CD4-positive, alpha-beta T cell treated with Interleukin-17A for 4 hours (primary cell): ENCODE results near the gene DCTD.

ENCODE experiments used
- DNase-seq: peaks from one replicate; pipeline ENCODE4 v3.0.0-alpha.2; 2020; ENCODE audit warnings: mixed read lengths

DCTD gene

DNA sequence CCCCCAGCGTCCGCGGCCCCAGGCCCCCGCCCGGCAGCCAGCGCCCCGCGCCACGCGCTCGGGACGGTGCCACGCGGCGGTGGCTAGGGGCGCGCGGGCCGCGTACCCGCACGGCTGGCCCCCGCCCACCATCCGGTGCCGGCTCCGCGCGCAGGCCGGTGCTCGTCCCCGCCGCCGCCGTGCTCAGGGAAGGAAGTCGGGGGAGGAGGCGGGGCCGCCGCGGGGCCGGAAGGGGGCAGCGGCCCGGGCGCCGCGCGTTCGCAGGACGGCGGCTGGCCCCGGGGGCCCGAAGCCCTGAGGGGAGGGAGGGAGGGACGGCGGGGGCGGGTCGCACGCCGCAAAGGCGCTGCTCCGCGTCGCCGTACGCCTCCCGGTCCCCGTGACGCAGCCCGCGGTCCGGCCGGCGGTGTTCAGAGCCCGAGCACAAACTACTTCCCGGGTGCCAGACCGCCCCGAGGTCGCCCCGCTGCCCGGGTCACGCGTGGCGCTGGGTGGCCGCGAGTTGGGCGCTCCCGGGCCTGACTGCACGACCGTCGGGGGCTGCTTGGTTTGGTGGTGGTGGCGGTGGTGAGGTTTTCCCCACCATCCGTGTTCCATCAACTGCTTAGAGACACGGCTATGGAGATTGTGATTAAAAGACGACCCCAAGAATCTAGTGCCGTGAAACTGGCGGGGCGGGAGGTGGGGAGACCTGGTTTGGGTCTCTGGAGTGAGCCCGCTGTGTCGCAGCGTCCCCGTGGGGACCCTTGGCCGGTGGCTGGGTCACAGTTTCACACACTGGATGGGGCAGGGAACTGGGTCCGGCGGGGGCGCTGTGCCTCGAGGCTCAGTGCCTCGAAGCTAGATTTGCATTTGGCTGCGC lies at the start of gene DCTD:
Gene DCTD (minus strand): TSS at position 205 of the 862 bp plus-strand sequence. CDS start 1,818 bp downstream, outside the sequence.
- DNase-seq = peak; percentile 87

DNA sequence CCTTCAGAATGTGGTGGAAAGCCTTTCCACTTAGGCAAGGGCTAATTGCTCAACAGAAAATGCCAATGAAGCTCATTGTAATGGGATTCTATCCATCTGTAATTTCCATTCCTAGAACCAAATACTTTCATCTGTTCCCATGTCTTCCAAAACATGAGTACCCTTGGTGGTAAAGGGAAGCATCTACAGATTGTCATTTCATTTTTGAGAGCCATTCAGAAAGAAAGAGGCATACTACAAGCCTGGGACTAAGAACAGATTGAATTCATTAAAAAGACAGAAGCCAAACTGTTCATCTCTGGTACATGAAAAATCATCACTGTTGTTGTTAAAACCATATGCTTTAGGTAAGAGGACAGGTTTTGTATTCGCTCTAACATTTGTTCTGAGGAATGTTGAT lies 43.6 kb upstream of the DCTD start:
- DNase-seq = no peak

DNA sequence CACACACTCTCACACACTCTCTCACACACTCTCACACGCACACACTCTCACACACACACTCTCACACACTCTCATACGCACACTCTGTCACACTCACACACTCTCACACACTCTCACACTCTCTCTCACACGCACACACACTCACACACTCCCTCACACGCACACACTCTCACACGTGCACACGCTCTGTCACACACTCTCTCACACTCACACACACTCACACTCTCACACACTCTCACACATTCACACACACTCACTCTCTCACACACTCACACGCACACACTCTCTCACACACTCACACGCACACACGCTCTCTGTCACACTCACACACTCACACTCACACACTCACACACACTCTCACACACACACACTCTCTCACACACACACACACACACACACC lies 43.0 kb upstream of the DCTD start:
- DNase-seq = no peak

DNA sequence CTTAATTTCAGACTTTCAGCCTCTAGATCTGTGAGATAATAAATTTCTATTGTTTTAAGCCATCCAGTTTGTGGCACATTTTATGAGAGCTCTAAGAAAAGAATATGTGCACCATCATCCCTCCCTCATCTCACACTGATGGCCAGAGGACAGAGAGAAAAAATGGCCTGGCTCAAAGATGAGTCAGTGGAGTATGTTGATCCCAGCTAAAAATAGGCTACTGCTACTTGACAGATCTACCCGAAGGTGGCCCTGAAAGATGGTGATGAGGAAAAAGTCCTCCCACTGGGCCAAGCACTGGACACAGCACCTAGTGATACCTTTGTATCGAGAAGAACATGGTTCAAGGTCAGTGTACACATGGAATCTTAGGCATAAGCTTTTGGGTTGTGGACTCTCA lies 38.2 kb upstream of the DCTD start:
- DNase-seq = no peak

GRCh38 chr4:182944484-182945213 lies 27.5 kb upstream of the DCTD start:
- DNase-seq = no peak

DNA sequence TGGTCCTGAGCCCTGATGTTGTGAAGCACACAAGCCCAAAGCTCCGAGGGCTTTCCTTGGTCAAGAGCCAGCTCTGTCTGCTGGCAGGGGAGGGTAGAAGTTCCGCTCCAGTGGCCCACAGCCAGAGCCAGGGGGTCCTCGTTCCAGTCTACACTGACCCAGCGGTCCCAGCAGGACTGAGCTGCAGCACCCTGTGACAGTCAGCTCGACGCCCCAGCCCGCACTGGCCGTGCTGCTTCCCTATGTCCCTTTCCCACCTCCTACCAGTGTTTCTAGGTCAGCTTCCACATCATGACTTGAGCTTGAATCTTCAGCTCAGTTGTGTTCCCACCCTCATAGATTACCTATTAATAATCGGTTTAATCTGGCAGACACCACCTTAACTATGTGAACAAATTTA lies 22.5 kb upstream of the DCTD start:
- no peak for DNase-seq

DNA sequence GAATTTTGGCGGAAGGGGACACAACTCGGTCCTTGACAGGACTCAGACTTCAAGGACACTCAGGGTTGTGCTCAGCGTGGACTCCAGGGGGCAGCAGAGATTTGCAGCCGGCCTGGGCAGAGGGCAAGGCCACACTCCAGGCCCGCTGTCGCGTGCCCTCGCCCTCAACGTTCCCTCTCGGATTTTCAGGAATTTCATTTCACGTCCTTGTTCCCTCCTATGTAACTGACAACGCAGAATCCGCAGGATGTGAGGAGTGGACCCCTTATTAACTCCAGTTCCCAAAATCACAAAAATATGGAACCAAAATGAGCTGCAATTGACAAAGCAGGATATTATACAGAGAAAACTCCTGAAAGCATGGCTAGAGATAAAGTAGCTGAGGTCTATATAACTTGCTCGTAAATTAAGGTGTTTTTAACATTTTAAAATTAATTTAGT lies 21.0 kb upstream of the DCTD start:
- peak; percentile 74 for DNase-seq

GRCh38 chr4:182937268-182938204 lies 20.4 kb upstream of the DCTD start:
- DNase-seq = no peak

- DNase-seq = no peak
These were observed 15.5 kb upstream of the DCTD start for GRCh38 chr4:182932651-182933050.

DNA sequence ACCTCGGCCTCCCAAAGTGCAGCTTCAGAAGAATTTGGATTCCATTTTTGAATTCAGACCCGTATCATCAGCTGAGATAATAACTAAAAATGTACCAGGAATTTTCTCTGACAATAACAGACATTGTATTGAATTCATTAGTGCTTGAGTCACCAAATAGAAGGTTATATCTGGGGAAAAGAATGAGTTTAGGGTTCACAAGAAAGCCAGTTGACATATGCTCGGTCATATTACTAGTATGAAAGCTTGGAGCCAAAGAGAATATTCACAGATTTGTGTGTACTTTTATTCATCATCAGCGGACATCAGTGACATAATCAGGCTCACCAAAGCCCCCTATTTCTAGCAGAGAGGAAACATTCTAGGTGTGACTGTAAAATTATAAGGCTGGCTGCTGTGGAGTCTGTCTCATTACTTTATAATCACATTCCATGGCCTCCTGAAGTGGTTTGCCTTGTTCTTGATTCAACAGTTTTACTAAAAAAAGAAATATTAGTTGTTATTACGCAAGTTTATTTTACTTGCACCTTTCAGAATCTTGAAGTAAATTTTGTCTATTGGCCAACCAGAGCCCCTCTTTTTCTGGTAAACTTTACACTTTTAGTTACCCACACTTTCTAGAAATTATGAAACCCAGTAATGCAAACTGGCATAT lies 14.6 kb upstream of the DCTD start:
- no peak for DNase-seq

- DNase-seq = no peak
These were observed 13.7 kb upstream of the DCTD start for GRCh38 chr4:182930889-182931288.

- DNase-seq = no peak
These were observed 12.1 kb upstream of the DCTD start for GRCh38 chr4:182929296-182929695.

GRCh38 chr4:182928061-182928460 lies 10.9 kb upstream of the DCTD start:
- DNase-seq = no peak

GRCh38 chr4:182927505-182927904 lies 10.3 kb upstream of the DCTD start:
- DNase-seq = no peak

- no peak for DNase-seq
These were observed 8.7 kb upstream of the DCTD start for GRCh38 chr4:182925855-182926254.

GRCh38 chr4:182925298-182925757 lies 8.1 kb upstream of the DCTD start:
- peak; percentile 75 for DNase-seq

GRCh38 chr4:182924497-182924896 lies 7.3 kb upstream of the DCTD start:
- DNase-seq = no peak

DNA sequence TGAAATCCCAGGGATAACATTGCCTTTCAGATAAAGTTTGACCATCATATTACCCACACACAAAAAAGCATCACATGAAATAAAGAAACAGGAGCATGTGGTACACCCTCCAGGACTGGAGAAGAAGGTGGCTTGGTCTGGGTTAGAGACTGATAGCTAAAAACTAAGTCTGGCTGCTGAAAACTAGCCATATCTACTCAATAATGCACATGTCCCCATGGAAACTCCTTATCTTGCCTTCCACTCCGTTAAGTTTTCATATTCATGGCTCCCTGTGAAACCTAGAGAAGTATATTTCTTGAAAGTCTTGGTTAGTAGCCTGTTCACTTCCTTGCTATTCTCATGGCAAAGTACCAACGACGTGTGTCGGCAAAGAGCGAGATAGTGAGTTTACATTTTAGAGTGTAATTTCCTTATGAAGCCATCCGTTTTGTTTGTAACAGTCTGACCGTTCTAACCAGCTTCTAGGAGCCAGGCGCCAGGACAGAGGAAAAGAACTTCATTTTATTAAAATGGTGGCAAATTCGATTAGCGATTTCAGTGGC lies 6.7 kb upstream of the DCTD start:
- DNase-seq = no peak

GRCh38 chr4:182923366-182923765 lies 6.2 kb upstream of the DCTD start:
- no peak for DNase-seq

GRCh38 chr4:182922501-182923284 lies 5.5 kb upstream of the DCTD start:
- no peak for DNase-seq

DNA sequence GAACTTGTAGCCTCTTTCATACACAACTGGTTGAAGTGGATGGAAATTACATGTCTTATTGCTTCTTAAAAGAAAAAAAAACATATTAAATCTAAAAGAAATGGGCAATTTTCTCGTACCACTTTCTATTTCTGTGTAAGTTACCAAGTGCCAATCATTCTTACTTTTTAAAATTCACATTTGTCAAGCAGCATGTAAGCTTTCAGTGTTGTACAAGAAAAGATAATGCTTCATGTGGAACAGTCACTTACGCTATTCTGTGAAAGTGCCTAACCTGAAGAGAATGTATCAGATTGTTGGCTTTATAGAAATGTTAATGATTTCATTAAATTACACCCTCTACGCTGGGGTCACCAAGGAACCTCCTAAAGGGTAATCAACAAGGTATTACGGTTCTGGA lies 4.4 kb upstream of the DCTD start:
- DNase-seq = no peak
